Measurements from ENCODE around the gene CYBC1. TPM values are rescaled to one million over a fixed set of nuclear protein-coding genes. Genes with fewer than 3 reads are reported as not detected.

The CYBC1 gene
- total RNA-seq, 3 donors from 2014 or later (not counting 1 experiment from before 2014, with no cell fraction given) = 168 to 219 (median 192) TPM

GRCh38 chr17:82400830-82401229, 49.7 kb downstream of the CYBC1 start:
- DNase-seq (peak; percentile 51 to 75), ATAC-seq (peak; percentile 82 to 94 (median 93))
- Histone ChIP-seq H3K27me3 (ENCODE audit: control insufficient read depth, insufficient read depth, low read length) (no peaks in the 10 kb centered on the region), H3K4me1 (ENCODE audit: control insufficient read depth, insufficient read depth, low read length) (peaks cover 23% of the 10 kb centered on the region), H3K9me3 (ENCODE audit: control insufficient read depth, insufficient read depth, low read length) (no peaks in the 10 kb centered on the region), H3K4me3 (ENCODE audit: low read length) (peak overlapping the region; percentile 17), H3K36me3 (ENCODE audit: control insufficient read depth, insufficient read depth, low read length) (peaks cover 10% of the 10 kb centered on the region), H3K27ac (ENCODE audit: low read length) (no peak overlapping the region)
- no peak for TF ChIP-seq CTCF (IDR thresholded peaks at IDR 0.05)
- Mint-ChIP-seq H3K9me3 (no peaks in the 10 kb centered on the region), H3K4me1 (peaks cover 13 to 16% of the 10 kb centered on the region in 2 donors), H3K27ac (peak overlapping the region; percentile 78 to 80), H3K27me3 (ENCODE audit: low read depth in 2 of 2) (no peaks in the 10 kb centered on the region), H3K36me3 (no peaks in the 10 kb centered on the region), H3K4me3 (peak overlapping the region; percentile 94)
- intact Hi-C loops (cut with micrococcal nuclease) = no loop called here
- under 1% methylated on average over 16 of the region's 19 CpGs for WGBS (ENCODE audit: insufficient coverage)

GRCh38 chr17:82400206-82400605, 50.3 kb downstream of the CYBC1 start:
- peaks cover 13 to 18% of the 10 kb centered on the region in 2 donors for H3K4me1 Mint-ChIP-seq
- no peak for ATAC-seq
- H3K4me1 ChIP-seq (ENCODE audit: control insufficient read depth, insufficient read depth, low read length) = peaks cover 23% of the 10 kb centered on the region
- no peak for TF ChIP-seq CTCF (IDR thresholded peaks at IDR 0.05)
- H3K27me3 ChIP-seq (ENCODE audit: control insufficient read depth, insufficient read depth, low read length) = no peaks in the 10 kb centered on the region
- no peaks in the 10 kb centered on the region for H3K27me3 Mint-ChIP-seq (ENCODE audit: low read depth in 2 of 2)
- peak overlapping the region in 1 of 2 donors; percentile 80 for H3K27ac Mint-ChIP-seq
- H3K4me3 ChIP-seq (ENCODE audit: low read length) = no peak overlapping the region
- WGBS (ENCODE audit: insufficient coverage) = 48% methylated on average over 5 of the region's 7 CpGs
- intact Hi-C loops (cut with micrococcal nuclease) = no loop called here
- peak overlapping the region; percentile 25 for H3K4me3 Mint-ChIP-seq
- no peaks in the 10 kb centered on the region for H3K9me3 ChIP-seq (ENCODE audit: control insufficient read depth, insufficient read depth, low read length)
- H3K36me3 ChIP-seq (ENCODE audit: control insufficient read depth, insufficient read depth, low read length) = peaks cover 10% of the 10 kb centered on the region
- DNase-seq = no peak
- H3K36me3 Mint-ChIP-seq = no peaks in the 10 kb centered on the region
- H3K27ac ChIP-seq (ENCODE audit: low read length) = no peak overlapping the region
- no peaks in the 10 kb centered on the region for H3K9me3 Mint-ChIP-seq

GRCh38 chr17:82399601-82400101, 50.9 kb downstream of the CYBC1 start:
- peaks cover 13 to 18% of the 10 kb centered on the region in 2 donors for H3K4me1 Mint-ChIP-seq
- H3K27ac Mint-ChIP-seq = no peak overlapping the region
- DNase-seq (no peak), ATAC-seq (no peak)
- no peak for TF ChIP-seq CTCF (IDR thresholded peaks at IDR 0.05)
- Histone ChIP-seq H3K4me3 (ENCODE audit: low read length) (no peak overlapping the region), H3K27me3 (ENCODE audit: control insufficient read depth, insufficient read depth, low read length) (no peaks in the 10 kb centered on the region), H3K36me3 (ENCODE audit: control insufficient read depth, insufficient read depth, low read length) (peaks cover 10% of the 10 kb centered on the region), H3K27ac (ENCODE audit: low read length) (no peak overlapping the region), H3K9me3 (ENCODE audit: control insufficient read depth, insufficient read depth, low read length) (no peaks in the 10 kb centered on the region), H3K4me1 (ENCODE audit: control insufficient read depth, insufficient read depth, low read length) (peaks cover 23% of the 10 kb centered on the region)
- H3K36me3 Mint-ChIP-seq = no peaks in the 10 kb centered on the region
- intact Hi-C loops (cut with micrococcal nuclease) = no loop called here
- H3K27me3 Mint-ChIP-seq (ENCODE audit: low read depth in 2 of 2) = no peaks in the 10 kb centered on the region
- H3K9me3 Mint-ChIP-seq = no peaks in the 10 kb centered on the region
- 93% methylated on average over 18 of the region's 18 CpGs for WGBS (ENCODE audit: insufficient coverage)
- no peak overlapping the region for H3K4me3 Mint-ChIP-seq

GRCh38 chr17:82399041-82399441, 51.5 kb downstream of the CYBC1 start:
- Mint-ChIP-seq H3K36me3 (no peaks in the 10 kb centered on the region), H3K27me3 (ENCODE audit: low read depth in 2 of 2) (no peaks in the 10 kb centered on the region), H3K27ac (no peak overlapping the region), H3K4me3 (no peak overlapping the region), H3K4me1 (peaks cover 13 to 18% of the 10 kb centered on the region in 2 donors), H3K9me3 (no peaks in the 10 kb centered on the region)
- Histone ChIP-seq H3K4me3 (ENCODE audit: low read length) (no peak overlapping the region), H3K4me1 (ENCODE audit: control insufficient read depth, insufficient read depth, low read length) (peaks cover 23% of the 10 kb centered on the region), H3K36me3 (ENCODE audit: control insufficient read depth, insufficient read depth, low read length) (peaks cover 7% of the 10 kb centered on the region), H3K27me3 (ENCODE audit: control insufficient read depth, insufficient read depth, low read length) (no peaks in the 10 kb centered on the region), H3K27ac (ENCODE audit: low read length) (no peak overlapping the region), H3K9me3 (ENCODE audit: control insufficient read depth, insufficient read depth, low read length) (no peaks in the 10 kb centered on the region)
- 90% methylated on average over 13 of the region's 13 CpGs for WGBS (ENCODE audit: insufficient coverage)
- intact Hi-C loops (cut with micrococcal nuclease) = no loop called here
- no peak for ATAC-seq
- no peak for TF ChIP-seq CTCF (IDR thresholded peaks at IDR 0.05)
- DNase-seq = no peak
